Esophagus mucosa (tissue), 1 donor: ENCODE results near the gene FANCM. TPM values are rescaled to one million over a fixed set of nuclear protein-coding genes. Genes with fewer than 3 reads are reported as not detected.
A peak's percentile ranks its signal among the peaks of the same experiment; 100 is the strongest.
"Not testable (repeated sequence)": the region's sequence is repeated elsewhere in the genome, so short reads cannot be mapped to it uniquely, and the experiment has no call there.

Experiments used
- ATAC-seq: fragments of 200-7000 bp; cut with Tn5 transposase; one replicate; pipeline ENCODE4 v1.9.1; 2020
- total RNA-seq: library from RNA; stranded (reverse); gene quantifications from one replicate; pipeline ENCODE4 v1.2.4, GENCODE V29; 2023
- donor health status: DM: yes; HTN: yes; CAD: no.

The FANCM gene
- total RNA-seq, 1 donor from 2014 or later = 4.9 TPM

- ATAC-seq = no peak
Measured at GRCh38 chr14:45145214-45145613, 9.5 kb downstream of the FANCM start.

GRCh38 chr14:45149602-45150001, 13.9 kb downstream of the FANCM start:
- ATAC-seq = no peak

- no peak for ATAC-seq
Measured at GRCh38 chr14:45150386-45150890, 14.7 kb downstream of the FANCM start.

- ATAC-seq = no peak
Measured at GRCh38 chr14:45156067-45156466, 20.3 kb downstream of the FANCM start.

GRCh38 chr14:45169906-45170305, 34.2 kb downstream of the FANCM start:
- no peak for ATAC-seq

- ATAC-seq = peak; percentile 65
Measured at GRCh38 chr14:45177076-45177475, 41.3 kb downstream of the FANCM start.

GRCh38 chr14:45181329-45181728, 45.6 kb downstream of the FANCM start:
- ATAC-seq = no peak

GRCh38 chr14:45181806-45182205, 46.1 kb downstream of the FANCM start:
- no peak for ATAC-seq

GRCh38 chr14:45185100-45185814, 49.5 kb downstream of the FANCM start:
- no peak for ATAC-seq

- no peak for ATAC-seq
Measured at GRCh38 chr14:45194964-45195363, 59.2 kb downstream of the FANCM start.

GRCh38 chr14:45198551-45198950, 62.8 kb downstream of the FANCM start:
- ATAC-seq = no peak

- no peak for ATAC-seq
Measured at GRCh38 chr14:45199230-45199629, 63.5 kb downstream of the FANCM start.

GRCh38 chr14:45201905-45202304, 66.2 kb downstream of the FANCM start:
- peak; percentile 50 for ATAC-seq

- no peak for ATAC-seq
Measured at GRCh38 chr14:45204241-45204640, 68.5 kb downstream of the FANCM start.

GRCh38 chr14:45210159-45210558, 74.4 kb downstream of the FANCM start:
- ATAC-seq = no peak

- ATAC-seq = no peak
Measured at GRCh38 chr14:45211295-45211694, 75.6 kb downstream of the FANCM start.

GRCh38 chr14:45212231-45212630, 76.5 kb downstream of the FANCM start:
- no peak for ATAC-seq

GRCh38 chr14:45213716-45214115, 78.0 kb downstream of the FANCM start:
- not testable (repeated sequence) for ATAC-seq

- ATAC-seq = not testable (repeated sequence)
Measured at GRCh38 chr14:45214341-45214740, 78.6 kb downstream of the FANCM start.

- ATAC-seq = no peak
Measured at GRCh38 chr14:45222485-45223262, 86.9 kb downstream of the FANCM start.

GRCh38 chr14:45227566-45227965, 91.8 kb downstream of the FANCM start:
- no peak for ATAC-seq

GRCh38 chr14:45238988-45239387, 103.3 kb downstream of the FANCM start:
- ATAC-seq = no peak

- ATAC-seq = no peak
Measured at GRCh38 chr14:45242706-45243105, 107.0 kb downstream of the FANCM start.

- no peak for ATAC-seq
Measured at GRCh38 chr14:45246151-45246550, 110.4 kb downstream of the FANCM start.
